SK-N-SH (cell line): ENCODE measurements around the gene TAB3.

ENCODE experiments used
- ELF1 ChIP-seq: IDR thresholded peaks from 2 replicates; pipeline ENCODE4 v1.4.0; 2012
- FOSL2 ChIP-seq: IDR thresholded peaks from 2 replicates; pipeline ENCODE4 v1.4.0; 2012; ENCODE audit warnings: low read depth, mild to moderate bottlenecking, moderate library complexity, borderline replicate concordance
- GABPA ChIP-seq: IDR thresholded peaks from 2 replicates; pipeline ENCODE4 v1.4.0; 2012; ENCODE audit warnings: low read depth, mild to moderate bottlenecking
- GATA2 ChIP-seq: sonication (generic); formaldehyde crosslinking; IDR thresholded peaks from 2 replicates; pipeline ENCODE4 v1.5.0; 2020; ENCODE audit warnings: mild to moderate bottlenecking, missing genetic modification reagents
- TCF12 ChIP-seq: IDR thresholded peaks from 2 replicates; pipeline ENCODE4 v1.4.0; 2012
- ZBTB33 ChIP-seq: IDR thresholded peaks from 2 replicates; pipeline ENCODE4 v1.4.0; 2012; ENCODE audit warnings: low read depth, borderline replicate concordance

- TF ChIP-seq ELF1: no peak
- no peak for TF ChIP-seq GATA2 (CRISPR knock-in tag)
- no peak for TF ChIP-seq ZBTB33
- TF ChIP-seq GABPA: no peak
- no peak for TF ChIP-seq TCF12
- TF ChIP-seq FOSL2: no peak
Measured at GRCh38 chrX:30786374-30786773, 102.7 kb downstream of the TAB3 start.
